Measurements from ENCODE around the gene TMEM63C.
A peak's percentile ranks its signal among the peaks of the same experiment; 100 is the strongest.

TMEM63C gene

GRCh38 chr14:77200406-77200985 lies 18.9 kb downstream of the TMEM63C start:
- DNase-seq, result no peak

- DNase-seq, result no peak
Measured at GRCh38 chr14:77201696-77202095, 20.1 kb downstream of the TMEM63C start.

GRCh38 chr14:77203611-77204458 lies 22.2 kb downstream of the TMEM63C start:
- DNase-seq, result no peak

GRCh38 chr14:77204459-77204771 lies 22.8 kb downstream of the TMEM63C start:
- no peak for DNase-seq

DNA sequence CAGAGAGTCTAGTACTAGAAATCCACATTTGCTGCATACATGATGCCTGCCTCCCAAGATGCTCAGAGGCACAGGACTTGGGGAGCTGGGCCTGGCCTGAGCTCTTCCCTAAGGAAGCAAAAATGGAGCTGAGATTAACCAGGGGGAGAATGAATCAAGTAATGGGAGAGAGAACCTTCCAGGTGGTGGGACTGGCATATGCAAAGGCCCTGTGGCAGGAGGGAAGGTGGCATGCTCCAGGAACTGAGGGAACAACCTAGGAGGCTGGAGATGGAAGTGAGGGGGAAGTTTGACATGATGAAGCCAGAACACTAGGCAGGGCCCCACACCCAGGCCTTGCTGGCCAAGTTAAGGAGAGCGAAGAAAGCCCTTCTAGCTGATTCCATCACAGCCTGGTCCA lies 23.3 kb downstream of the TMEM63C start:
- DNase-seq, result no peak

- no peak for DNase-seq
Measured at GRCh38 chr14:77205566-77205965, 24.0 kb downstream of the TMEM63C start.

DNA sequence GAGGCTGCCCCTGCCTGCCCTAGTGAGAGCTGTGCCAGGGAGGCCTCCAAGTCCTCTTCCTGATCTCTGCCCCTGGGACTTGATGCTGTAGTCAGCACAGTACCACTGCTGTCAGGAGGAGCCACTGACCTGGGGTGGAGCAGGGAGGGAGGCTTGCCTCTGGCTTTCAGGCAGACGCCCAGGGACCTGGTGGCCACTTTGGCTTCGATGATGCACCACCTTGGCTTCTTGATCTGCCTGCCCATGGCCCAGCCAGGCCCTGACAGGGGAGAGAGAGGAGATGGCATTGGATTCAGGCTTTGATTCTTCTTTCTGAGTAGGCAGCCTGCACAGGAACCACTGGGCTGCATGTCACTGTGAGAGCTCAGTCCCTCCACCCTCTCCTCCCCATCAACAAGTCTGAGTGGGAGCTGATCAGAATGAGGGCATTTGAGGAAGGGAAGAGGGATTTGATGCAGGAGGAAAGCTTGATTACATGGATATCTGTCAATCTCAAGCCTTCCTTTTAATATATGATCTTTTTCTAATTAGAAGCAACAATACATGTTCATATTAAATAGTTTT lies 24.7 kb downstream of the TMEM63C start:
- no peak for DNase-seq

GRCh38 chr14:77206877-77207389 lies 25.3 kb downstream of the TMEM63C start:
- DNase-seq, result no peak

GRCh38 chr14:77208291-77208978 lies 26.8 kb downstream of the TMEM63C start:
- peak; percentile 22 for DNase-seq

DNA sequence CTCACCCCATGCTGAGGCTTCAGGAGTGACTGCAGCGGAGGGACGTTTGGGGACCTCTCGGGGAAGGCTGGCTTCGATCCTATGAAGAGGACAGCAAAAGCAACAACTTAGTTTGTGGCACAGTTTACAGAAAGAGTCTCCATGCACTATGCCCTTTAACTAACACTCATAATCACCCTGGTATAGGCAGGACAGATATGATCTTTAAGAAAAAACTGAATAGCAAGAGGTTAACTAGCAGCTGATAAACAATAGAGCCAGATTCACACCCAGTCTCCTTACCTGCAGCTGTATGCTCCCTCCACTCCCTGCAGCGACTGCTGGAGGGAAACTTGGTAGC lies 27.4 kb downstream of the TMEM63C start:
- no peak for DNase-seq

- peak; percentile 37 for DNase-seq
Measured at GRCh38 chr14:77212097-77212870, 30.7 kb downstream of the TMEM63C start.

GRCh38 chr14:77212943-77213678 lies 31.5 kb downstream of the TMEM63C start:
- peak; percentile 12 for DNase-seq

DNA sequence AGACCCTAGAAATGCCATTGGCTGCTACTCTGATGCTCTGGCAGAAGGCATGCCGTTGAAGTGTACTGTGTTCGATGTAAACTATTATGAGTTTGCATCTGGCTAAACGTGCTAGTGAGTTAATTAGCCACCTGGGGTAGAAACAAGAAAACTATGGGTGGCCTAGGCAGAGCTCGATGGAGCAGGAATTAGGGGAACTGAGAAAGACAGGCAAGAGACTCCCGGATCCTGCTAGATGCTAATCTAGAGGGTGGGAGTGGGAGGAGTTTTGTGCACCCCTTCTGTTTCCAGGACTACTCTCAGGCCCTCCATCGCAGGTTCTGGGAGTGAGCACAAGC lies 32.0 kb downstream of the TMEM63C start:
- no peak for DNase-seq

DNA sequence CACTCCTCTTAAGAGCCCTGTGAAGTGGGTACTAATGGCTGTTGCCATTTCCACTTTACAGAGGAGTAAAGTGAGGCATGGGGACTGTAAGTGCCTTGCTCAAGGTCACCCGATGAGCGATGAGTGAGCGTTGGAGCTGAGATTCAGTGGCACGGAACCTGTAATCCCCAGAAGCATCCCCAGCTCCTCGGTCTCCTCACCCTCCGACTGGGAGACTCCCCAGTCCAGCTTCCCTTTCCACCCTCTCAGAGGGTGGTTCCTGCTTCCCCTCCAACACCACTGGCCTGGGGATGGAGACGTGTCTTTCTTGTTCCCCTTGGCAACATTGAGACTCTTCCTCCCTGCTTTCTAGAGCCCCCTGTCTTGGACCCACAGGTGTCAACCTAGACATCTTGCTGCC lies 32.6 kb downstream of the TMEM63C start:
- no peak for DNase-seq

DNA sequence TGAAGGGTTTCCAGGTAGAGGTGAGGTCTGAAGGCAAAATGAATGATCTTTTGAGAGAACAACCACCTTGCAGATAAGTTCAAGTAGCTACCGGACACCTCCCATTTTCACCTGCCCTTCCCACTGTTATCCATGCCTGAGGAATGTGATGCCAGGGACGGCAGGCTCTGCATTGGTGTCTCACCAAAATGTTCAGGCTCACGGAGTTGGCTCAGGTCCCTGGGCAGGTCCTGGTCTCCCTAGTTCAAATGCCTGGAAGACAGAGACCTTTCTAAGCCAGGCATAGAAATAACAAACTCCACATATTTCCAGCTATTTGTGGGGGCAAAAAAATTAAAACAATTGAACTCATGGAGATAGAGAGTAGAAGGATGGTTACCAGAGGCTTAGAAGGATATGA lies 36.0 kb downstream of the TMEM63C start:
- no peak for DNase-seq

GRCh38 chr14:77219591-77219990 lies 38.0 kb downstream of the TMEM63C start:
- DNase-seq, result no peak

GRCh38 chr14:77220246-77221017 lies 38.8 kb downstream of the TMEM63C start:
- no peak for DNase-seq

DNA sequence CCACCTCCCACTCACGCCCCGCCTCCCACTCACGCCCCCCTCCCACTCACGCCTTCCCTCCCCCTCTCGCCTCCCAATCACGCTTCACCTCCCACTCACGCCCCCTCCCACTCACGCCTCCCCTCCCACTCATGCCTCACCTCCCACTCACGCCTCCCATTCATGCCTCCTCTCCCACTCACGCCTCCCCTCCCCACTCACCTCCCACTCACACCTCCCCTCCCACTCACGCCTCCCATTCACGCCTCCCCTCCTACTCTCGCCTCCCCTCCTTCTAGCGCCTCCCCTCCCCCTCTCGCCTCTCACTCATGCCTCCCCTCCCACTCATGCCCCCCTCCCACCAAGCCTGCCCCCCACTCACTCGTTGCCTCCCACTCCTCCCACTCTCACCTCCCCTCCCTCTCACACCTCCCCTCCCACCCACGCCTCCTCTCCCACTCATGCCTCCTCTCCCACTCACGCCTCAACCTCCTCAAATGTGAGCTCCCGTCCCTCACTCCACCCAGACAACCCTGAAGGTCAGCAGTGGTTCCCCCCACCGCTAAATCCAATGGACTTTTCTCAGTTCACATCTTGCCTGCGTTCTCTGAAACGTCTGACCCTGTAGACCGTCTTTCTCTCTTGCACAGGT lies 39.8 kb downstream of the TMEM63C start:
- no peak for DNase-seq

DNA sequence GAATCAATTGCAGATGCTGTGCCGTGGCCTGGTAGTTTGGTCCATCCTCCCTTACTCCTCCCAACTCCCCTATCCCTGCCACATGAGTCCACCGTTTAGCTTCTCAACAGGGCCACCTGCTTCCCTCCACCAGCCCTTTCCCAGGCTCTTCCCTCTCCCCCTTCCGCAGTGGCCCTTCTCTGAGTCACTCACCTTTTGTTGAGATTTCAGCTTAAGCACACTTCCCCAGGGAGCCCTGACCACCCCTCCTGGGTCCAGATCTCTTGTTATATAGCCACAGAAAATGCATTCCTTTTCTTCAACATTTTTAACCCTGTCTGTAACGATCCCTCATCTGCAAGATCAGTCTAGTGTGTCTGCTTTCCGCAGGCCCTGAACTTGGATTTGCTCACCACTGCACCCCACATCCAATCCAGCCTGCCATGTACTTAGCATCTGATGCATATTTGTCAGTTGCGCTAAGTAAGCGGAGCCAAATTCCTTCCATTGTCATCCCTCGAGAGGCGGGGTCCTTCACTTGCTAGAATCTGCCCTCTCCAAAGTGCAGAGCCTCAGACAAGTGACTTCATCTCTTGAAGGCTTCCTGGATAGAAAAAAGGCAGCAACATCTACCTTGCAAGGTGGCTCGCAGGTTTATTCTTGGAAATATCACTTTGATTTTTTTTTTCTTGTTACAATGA lies 41.1 kb downstream of the TMEM63C start:
- no peak for DNase-seq

DNA sequence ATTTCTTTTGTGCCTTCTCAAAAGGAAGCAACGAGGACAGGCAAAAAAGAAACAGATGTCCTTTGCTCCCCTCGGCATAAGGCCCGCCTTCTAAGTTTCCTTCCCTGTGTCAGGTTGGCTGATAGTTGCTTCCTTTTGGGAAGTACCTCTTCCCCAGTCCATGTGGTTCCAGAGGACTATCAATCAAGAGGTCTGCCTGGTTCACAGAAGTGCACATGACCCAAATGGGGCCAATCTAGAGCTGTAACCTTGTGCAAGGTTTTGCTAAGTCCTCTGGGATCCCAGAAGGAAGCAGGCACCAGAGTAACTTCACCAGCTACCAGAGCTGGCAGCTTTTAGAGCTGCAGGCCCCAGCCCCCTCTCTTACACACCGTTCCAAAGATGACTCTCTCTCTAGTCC lies 42.6 kb downstream of the TMEM63C start:
- DNase-seq, result peak; percentile 34
